LNCaP clone FGC (cell line): ENCODE results near the gene RETNLB.

Experiments used
- DNase-seq: peaks from one replicate; pipeline ENCODE4 v3.0.0-alpha.2; 2011; ENCODE audit warnings: low read depth
- H3K4me3 ChIP-seq: 2 replicates; pipeline ENCODE4 v1.5.1; 2011; ENCODE audit warnings: mild to moderate bottlenecking, low read depth, low read length, control low read depth
- CTCF ChIP-seq: IDR thresholded peaks from 2 replicates; pipeline ENCODE4 v1.5.1; 2012; ENCODE audit warnings: mild to moderate bottlenecking; ENCODE audit not compliant: control insufficient read depth, insufficient read depth; ENCODE audit errors: extremely low read depth

Gene RETNLB

GRCh38 chr3:108728105-108728504, 29.1 kb downstream of the RETNLB start:
- DNase-seq, result no peak
- no peak overlapping the region for H3K4me3 ChIP-seq
- no peak for TF ChIP-seq CTCF

GRCh38 chr3:108724101-108724500, 33.1 kb downstream of the RETNLB start:
- H3K4me3 ChIP-seq, result no peak overlapping the region
- TF ChIP-seq CTCF, result no peak
- no peak for DNase-seq

- H3K4me3 ChIP-seq, result no peak overlapping the region
- no peak for TF ChIP-seq CTCF
- no peak for DNase-seq
Observed at GRCh38 chr3:108722724-108723123, 34.5 kb downstream of the RETNLB start.

GRCh38 chr3:108719178-108719806, 37.9 kb downstream of the RETNLB start:
- H3K4me3 ChIP-seq, result no peak overlapping the region
- TF ChIP-seq CTCF, result no peak
- no peak for DNase-seq

- DNase-seq, result no peak
- H3K4me3 ChIP-seq, result no peak overlapping the region
- TF ChIP-seq CTCF, result no peak
Observed at GRCh38 chr3:108718454-108718853, 38.8 kb downstream of the RETNLB start.

- H3K4me3 ChIP-seq, result no peak overlapping the region
- no peak for TF ChIP-seq CTCF
- DNase-seq, result no peak
Observed at GRCh38 chr3:108713816-108714215, 43.4 kb downstream of the RETNLB start.

- H3K4me3 ChIP-seq, result no peak overlapping the region
- TF ChIP-seq CTCF, result no peak
- DNase-seq, result no peak
Observed at GRCh38 chr3:108713009-108713516, 44.1 kb downstream of the RETNLB start.
